ENCODE data around the gene PPP2R2B.
"Not testable (repeated sequence)": the region's sequence is repeated elsewhere in the genome, so short reads cannot be mapped to it uniquely, and the experiment has no call there.

The PPP2R2B gene

DNA sequence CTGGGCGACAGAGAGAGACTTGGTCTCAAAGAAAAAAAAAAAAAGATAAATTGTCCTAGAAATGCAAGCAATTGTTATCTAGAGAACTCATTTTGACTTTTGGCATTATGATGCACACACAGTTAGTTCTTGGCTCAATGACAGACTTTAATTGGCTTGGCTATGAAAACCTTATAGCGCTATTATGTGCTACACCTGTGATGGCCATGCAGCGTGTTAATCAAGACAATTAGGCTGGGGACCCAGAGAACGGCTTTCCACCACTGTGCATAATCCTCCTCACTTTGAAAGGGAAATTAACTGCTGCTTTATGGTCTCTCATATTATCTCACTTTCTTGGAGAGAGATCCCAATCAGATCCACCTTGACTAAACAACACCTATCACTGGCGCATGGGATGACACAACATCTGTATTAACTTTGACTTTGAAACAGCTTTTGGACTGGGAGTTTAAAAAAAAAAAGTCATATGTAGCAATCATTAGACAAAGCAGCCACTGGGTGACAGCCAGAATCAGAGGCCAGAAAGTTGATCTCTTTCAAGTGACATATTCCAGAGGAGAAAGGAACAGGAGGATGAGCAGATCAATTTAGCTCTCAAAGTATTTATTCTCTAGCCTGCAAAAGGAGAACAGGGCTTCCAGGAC, 132.5 kb downstream of the PPP2R2B start:
- DNase-seq (ENCODE audit: low read depth in 2 of 2): no peak

DNA sequence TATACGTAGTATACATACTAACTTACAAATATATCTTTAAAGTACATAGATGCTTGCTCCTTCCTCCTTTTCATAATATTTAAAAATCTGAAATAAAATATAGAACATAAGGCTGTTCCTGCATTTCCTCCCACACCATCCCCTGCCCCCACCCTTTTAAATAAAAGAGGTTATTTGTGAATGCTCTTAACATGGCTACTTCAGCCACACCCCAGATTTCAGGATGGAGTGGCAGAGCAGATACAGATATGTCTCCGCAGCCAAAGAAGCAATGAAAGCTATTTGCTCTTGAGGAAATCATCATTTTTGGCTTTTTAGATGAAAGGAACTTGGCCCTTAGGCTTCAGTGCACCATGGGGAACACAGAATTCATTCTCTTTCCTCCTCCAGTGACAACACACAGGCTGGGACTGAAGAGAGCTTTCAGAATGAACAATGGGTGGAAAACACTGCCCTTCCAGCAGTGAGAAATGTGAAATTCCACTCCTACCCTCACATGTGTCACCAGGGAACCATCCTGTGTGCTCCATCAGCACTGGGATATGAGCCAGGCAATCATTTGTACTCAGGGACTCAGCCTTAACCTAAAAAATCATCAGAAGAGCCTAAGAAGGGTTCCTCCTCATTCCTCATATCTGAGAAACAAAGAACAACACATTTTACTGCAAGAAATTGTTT, 134.3 kb downstream of the PPP2R2B start:
- DNase-seq (ENCODE audit: low read depth in 2 of 2): no peak

DNA sequence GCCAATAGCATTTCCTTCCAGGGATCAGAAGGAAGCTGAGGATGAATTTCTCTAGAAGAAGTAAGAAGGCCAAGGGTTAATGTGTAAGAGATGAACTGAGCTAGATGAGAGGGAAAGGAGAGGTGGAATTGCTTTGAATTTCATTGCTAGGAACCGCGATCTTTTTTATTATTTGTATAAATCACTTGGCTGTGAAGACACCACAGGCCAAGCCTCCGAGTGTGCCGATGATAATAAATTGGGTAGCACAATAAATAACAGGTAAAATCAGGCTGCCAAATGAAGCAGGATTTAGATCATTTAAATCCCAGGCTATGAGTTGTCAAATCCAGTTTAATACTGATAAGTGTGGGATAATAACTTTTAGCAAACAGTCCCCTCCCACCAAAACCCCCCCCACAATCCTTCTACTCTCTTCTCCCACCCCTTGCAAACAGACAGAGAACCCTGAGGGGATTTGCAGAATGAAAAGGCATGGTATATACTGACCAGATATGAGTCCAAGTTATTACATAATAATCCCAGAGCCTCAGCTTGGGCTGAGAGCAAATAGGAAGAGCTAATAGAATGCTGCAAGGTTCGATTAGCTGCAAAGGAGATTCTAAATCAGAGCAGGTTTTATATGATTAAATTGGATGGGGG, 143.5 kb downstream of the PPP2R2B start:
- no peak for DNase-seq (ENCODE audit: low read depth in 2 of 2)

GRCh38 chr5:146732962-146733361, 145.6 kb downstream of the PPP2R2B start:
- no peak for DNase-seq (ENCODE audit: low read depth in 2 of 2)

DNA sequence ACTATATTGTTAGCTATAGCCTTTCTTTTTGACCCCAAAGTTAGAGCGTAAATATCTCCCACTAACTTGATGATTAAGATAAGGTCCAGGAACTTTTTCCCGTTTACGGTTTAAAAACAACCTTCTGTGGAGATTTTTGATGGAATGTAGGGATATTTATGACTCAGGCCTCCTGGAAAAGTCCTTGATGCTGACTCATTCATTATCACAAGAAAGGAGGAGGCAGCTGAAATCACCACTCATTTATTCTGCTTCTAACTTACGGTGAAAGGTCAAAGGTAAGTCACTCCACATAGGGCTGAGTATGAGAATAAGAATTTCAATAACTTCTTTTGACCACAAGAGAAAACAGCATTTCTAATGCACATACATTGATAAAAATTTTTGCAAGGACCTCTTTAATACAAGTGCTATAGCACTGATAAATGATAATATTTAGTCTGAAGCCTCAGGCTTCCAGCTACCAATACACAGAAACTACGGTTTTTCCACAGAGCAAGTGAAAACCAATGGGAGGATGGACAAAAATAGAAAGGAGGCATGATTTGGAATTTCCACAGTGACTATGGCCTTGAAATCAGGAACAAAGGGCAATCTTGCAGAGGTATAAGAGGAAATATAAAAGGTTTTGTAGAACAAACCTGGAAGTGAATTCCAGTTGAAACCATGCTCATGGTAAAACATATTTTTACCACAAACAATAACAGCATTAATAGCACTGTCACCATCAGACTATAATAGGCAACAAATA, 146.5 kb downstream of the PPP2R2B start:
- no peak for DNase-seq (ENCODE audit: low read depth in 2 of 2)

- DNase-seq (ENCODE audit: low read depth in 2 of 2): not testable (repeated sequence)
Observed at GRCh38 chr5:146728746-146729145, 149.8 kb downstream of the PPP2R2B start.

DNA sequence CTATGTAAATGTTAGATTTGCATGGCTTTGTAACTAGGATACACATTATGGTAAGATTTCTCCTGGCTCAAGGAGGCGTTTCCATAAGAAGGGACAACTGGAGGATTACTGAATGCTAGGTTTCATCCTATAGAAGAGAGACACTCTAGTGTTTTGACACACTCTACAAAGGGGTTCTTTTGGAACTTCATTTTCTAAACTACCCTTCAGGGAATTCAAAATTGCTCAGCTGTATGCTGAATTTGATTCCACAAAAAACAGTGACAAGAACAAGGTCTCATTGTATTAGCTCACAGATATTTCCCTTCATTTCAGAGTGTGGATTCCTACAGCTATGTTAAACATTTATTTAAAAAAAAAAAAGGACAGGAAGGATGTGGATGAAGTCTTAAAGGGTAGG, 151.7 kb downstream of the PPP2R2B start:
- DNase-seq (ENCODE audit: low read depth in 2 of 2): no peak

- no peak for DNase-seq (ENCODE audit: low read depth in 2 of 2)
Observed at GRCh38 chr5:146726020-146726419, 152.5 kb downstream of the PPP2R2B start.

GRCh38 chr5:146725025-146725424, 153.5 kb downstream of the PPP2R2B start:
- DNase-seq (ENCODE audit: low read depth in 2 of 2): no peak

DNA sequence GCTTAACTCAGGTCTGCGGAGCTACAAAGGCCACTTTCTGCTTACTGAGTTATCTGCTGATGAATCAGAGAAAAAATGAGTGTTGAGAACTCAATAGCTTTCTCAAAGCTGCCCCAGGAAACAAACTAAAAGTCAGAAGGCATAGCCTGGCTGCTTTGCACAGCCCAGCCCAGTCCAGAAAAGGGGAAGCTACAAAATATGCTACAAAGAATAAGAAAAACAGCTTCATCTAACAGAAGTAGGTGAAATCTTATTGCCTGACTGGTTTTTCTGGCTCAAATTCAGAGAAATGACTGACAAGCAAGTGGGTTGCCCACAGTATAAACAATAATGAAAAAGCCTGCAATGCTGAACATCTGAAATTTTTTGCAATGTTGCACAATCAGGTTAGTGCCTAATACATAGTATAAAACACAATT, 156.2 kb downstream of the PPP2R2B start:
- no peak for DNase-seq (ENCODE audit: low read depth in 2 of 2)

DNA sequence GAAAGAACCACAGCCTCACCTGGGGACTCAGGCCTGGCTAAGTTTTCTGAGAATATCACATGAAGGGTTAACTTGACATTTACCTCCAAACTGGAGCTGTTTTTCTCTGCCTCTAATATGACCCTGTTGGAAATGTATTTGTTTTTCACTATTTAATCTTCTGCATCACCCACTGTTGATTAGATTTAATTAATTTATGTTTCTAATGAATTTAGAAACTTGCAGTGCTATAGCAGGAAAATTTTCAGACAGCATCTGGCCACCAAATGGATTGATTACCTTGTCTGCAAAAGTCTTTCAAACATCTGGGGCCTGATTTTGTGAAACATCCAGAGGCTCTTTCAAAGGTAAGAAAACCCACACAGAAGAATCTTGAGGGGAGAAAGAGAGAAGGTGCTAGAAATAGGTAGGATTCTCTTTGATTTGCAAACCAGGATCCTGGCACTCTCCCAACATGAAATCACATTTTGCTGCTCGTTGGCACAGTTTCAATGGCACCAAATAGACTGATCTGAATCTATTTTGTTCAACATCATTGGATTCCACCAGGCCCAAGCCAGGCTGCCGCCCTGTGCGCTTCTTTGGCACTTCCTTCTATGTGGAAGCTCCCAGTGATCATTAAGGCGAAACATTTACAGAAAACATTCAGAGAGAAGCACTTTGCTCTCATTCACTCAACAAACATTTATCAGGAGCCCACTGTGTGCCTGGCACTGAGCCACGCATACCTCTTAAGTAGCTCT, 157.3 kb downstream of the PPP2R2B start:
- DNase-seq (ENCODE audit: low read depth in 2 of 2): no peak

DNA sequence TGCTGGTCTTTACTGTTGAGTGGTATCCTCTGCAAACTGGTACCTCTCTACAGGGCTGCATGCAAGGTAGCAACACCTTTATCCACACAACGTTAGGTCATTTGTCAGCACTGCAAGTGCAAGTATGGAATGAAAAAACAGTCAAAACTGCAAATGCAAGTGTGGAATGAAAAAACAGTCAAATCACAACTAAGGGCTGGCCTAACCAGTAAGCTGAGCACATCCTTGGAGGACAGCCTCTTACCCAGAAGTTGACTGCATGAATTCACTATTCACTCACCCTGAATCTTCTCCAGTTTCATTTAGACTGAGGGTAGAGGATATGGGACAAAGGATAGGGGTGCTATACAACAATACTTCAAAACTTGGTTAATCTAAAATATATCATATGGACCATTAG, 158.4 kb downstream of the PPP2R2B start:
- DNase-seq (ENCODE audit: low read depth in 2 of 2): no peak

GRCh38 chr5:146719179-146719578, 159.4 kb downstream of the PPP2R2B start:
- DNase-seq (ENCODE audit: low read depth in 2 of 2): no peak

DNA sequence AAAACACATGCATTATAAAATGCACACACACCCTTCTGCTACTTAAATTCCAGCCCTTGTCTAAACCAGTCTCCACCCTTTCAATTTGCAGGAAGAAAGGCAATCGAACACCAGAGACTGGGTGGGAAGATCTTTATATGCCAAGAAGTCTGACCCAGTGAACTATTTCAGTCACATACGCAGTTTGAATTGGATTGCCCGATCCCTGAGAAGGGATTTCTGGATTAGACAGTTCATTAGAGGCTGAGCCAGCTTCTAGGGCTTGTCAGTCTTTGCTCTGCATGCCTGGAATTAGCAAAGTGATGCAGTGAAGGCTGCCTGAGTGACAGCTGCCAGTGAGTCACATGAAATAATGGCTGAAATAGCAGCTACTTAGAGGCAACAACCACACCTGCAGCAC, 159.9 kb downstream of the PPP2R2B start:
- no peak for DNase-seq (ENCODE audit: low read depth in 2 of 2)

DNA sequence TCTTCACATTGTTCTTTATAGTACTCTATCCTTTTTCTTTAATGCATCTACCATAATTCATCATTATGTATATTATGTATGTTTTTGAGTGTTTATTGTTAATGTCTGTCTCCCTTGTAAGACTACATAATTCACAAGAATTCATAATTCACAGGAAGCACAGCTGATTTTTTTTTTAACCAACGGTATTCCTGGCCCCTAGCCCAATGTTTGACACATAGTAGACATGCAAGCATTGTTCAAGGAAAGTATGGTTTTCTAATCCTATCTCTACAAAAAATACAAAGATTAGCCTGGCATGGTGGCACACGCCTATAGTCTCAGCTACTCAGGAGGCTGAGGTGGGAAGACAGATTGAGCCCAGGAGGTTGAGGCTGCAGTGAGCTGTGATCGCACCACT, 160.6 kb downstream of the PPP2R2B start:
- DNase-seq (ENCODE audit: low read depth in 2 of 2): no peak

DNA sequence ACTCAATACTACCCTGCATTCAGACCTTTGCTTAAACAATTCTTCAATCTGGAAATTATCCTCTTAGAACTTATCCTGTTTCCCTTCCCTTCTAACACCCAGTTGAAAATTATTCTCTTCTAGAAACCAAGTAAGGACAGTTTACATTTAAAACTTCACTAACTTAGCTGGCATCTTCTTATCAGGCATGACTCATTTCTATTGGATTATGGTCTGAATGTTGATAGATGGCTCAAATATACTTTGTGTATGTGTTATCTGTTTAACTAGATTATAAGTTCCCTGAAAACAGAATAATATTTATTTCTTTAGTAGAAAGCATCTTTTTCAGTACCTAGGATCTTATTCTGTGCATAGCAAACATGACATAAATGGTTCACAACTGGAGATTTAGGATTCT, 161.9 kb downstream of the PPP2R2B start:
- DNase-seq (ENCODE audit: low read depth in 2 of 2): no peak

- no peak for DNase-seq (ENCODE audit: low read depth in 2 of 2)
Observed at GRCh38 chr5:146710348-146710747, 168.2 kb downstream of the PPP2R2B start.

- no peak for DNase-seq (ENCODE audit: low read depth in 2 of 2)
Observed at GRCh38 chr5:146707316-146707715, 171.2 kb downstream of the PPP2R2B start.

- DNase-seq (ENCODE audit: low read depth in 2 of 2): no peak
Observed at GRCh38 chr5:146706321-146706972, 172.1 kb downstream of the PPP2R2B start.

- DNase-seq (ENCODE audit: low read depth in 2 of 2): no peak
Observed at GRCh38 chr5:146704949-146705665, 173.4 kb downstream of the PPP2R2B start.

GRCh38 chr5:146703899-146704298, 174.7 kb downstream of the PPP2R2B start:
- no peak for DNase-seq (ENCODE audit: low read depth in 2 of 2)
